K562 (cell line): Measurements from ENCODE around the gene RAD21L1. TPM values are rescaled to one million over a fixed set of nuclear protein-coding genes. Genes with fewer than 3 reads are reported as not detected.

Experiments
- ADNP ChIP-seq: fragments of 200-800 bp; sonication (Bioruptor generic); IDR thresholded peaks from 2 replicates; pipeline ENCODE4 v1.6.1; 2016; ENCODE audit warnings: missing genetic modification characterization, missing compliant biosample characterization
- ATF2 ChIP-seq: sonication (generic); formaldehyde crosslinking; IDR thresholded peaks from 2 replicates; pipeline ENCODE4 v1.8.1; 2022; ENCODE audit warnings: missing genetic modification reagents
- BCOR ChIP-seq: fragments of 450-650 bp; IDR thresholded peaks from 2 replicates; pipeline ENCODE4 v1.6.1; 2016
- CBX8 ChIP-seq: fragments of 200-600 bp; sonication (generic); IDR thresholded peaks from 2 replicates; pipeline ENCODE4 v1.6.1; 2012; ENCODE audit warnings: borderline replicate concordance, mixed run types, low read depth, mild to moderate bottlenecking, moderate library complexity, mixed read lengths, low read length, control low read depth, inconsistent platforms; ENCODE audit not compliant: poor library complexity, severe bottlenecking; ENCODE audit errors: extremely low read depth
- CXXC5 ChIP-seq: fragments of 250-450 bp; sonication (Bioruptor Pico); IDR thresholded peaks from 2 replicates; pipeline ENCODE4 v1.8.0; 2022; ENCODE audit warnings: inconsistent platforms, mild to moderate bottlenecking, moderate library complexity
- HMGXB4 ChIP-seq: sonication (generic); formaldehyde crosslinking; IDR thresholded peaks from 2 replicates; pipeline ENCODE4 v1.8.1; 2023; ENCODE audit warnings: mild to moderate bottlenecking, missing genetic modification reagents
- LARP7 ChIP-seq: fragments of 450-650 bp; IDR thresholded peaks from 2 replicates; pipeline ENCODE4 v1.6.1; 2016
- LCOR ChIP-seq: sonication (generic); formaldehyde crosslinking; IDR thresholded peaks from 2 replicates; pipeline ENCODE4 v1.8.0; 2022; ENCODE audit warnings: mild to moderate bottlenecking, missing genetic modification reagents
- LEF1 ChIP-seq: fragments of 450-650 bp; IDR thresholded peaks from 2 replicates; pipeline ENCODE4 v1.6.1; 2016; ENCODE audit warnings: mild to moderate bottlenecking
- MBD2 ChIP-seq: sonication (generic); IDR thresholded peaks from 2 replicates; pipeline ENCODE4 v1.6.1; 2016; ENCODE audit warnings: low read depth, borderline replicate concordance
- MTA1 ChIP-seq: fragments of 450-650 bp; IDR thresholded peaks from 2 replicates; pipeline ENCODE4 v1.6.1; 2017; ENCODE audit warnings: borderline replicate concordance
- MYBL2 ChIP-seq, 2 experiments: fragments of 450-650 bp in 1 of 2; sonication (generic) in 1 of 2; formaldehyde crosslinking in 1 of 2; IDR thresholded peaks; 2 replicates each; pipeline versions ENCODE4 v1.6.1 to v1.8.1; 2017 to 2022; ENCODE audit warnings: borderline replicate concordance in 1 of 2, inconsistent platforms in 1 of 2, low read depth in 1 of 2, mild to moderate bottlenecking in 1 of 2, missing genetic modification reagents in 1 of 2, moderate library complexity in 1 of 2
- PHB2 ChIP-seq: fragments of 450-650 bp; IDR thresholded peaks from 2 replicates; pipeline ENCODE4 v1.6.1; 2017; ENCODE audit warnings: low read depth
- SAP30 ChIP-seq: fragments of 200-600 bp; sonication (generic); IDR thresholded peaks from 2 replicates; pipeline ENCODE4 v1.6.1; 2012; ENCODE audit warnings: borderline replicate concordance, low read depth, mild to moderate bottlenecking, moderate library complexity, low read length, control low read depth, inconsistent platforms; ENCODE audit not compliant: insufficient read depth, poor library complexity, severe bottlenecking
- ZBTB2 ChIP-seq: fragments of 450-650 bp; IDR thresholded peaks from 2 replicates; pipeline ENCODE4 v1.6.1; 2016; ENCODE audit warnings: antibody characterized with exemption
- ZBTB26 ChIP-seq: fragments of 450-650 bp; formaldehyde crosslinking; IDR thresholded peaks from 2 replicates; pipeline ENCODE4 v1.4.0; 2022; ENCODE audit warnings: missing genetic modification characterization
- ZBTB5 ChIP-seq: fragments of 450-650 bp; IDR thresholded peaks from 2 replicates; pipeline ENCODE4 v1.6.1; 2017; ENCODE audit warnings: antibody characterized with exemption
- ZFP1 ChIP-seq: fragments of 450-650 bp; formaldehyde crosslinking; IDR thresholded peaks from 2 replicates; pipeline ENCODE4 v1.4.0; 2020; ENCODE audit warnings: mild to moderate bottlenecking, mixed read lengths
- ZNF134 ChIP-seq: fragments of 250-450 bp; sonication (Bioruptor Pico); conservative IDR thresholded peaks from 2 replicates; pipeline ENCODE4 v1.4.0; 2020
- ZNF212 ChIP-seq: fragments of 450-650 bp; formaldehyde crosslinking; IDR thresholded peaks from 2 replicates; pipeline ENCODE4 v1.4.0; 2020; ENCODE audit warnings: mild to moderate bottlenecking
- ZNF316 ChIP-seq: fragments of 450-650 bp; IDR thresholded peaks from 2 replicates; pipeline ENCODE4 v1.6.1; 2016
- ZNF707 ChIP-seq: fragments of 250-450 bp; sonication (Bioruptor Pico); conservative IDR thresholded peaks from 2 replicates; pipeline ENCODE4 v1.8.0; 2022; ENCODE audit warnings: inconsistent platforms, mild to moderate bottlenecking, moderate library complexity
- polyA plus RNA-seq, 8 experiments: library from polyadenylated mRNA; depleted of rRNA in 4 of 8; stranded (reverse) in 5 of 8; unstranded in 3 of 8; fragments of >200 nt; fragmentation: Nextera tagmentation in 2 of 8; fragmentation: Illumina TruSeq in 1 of 8; extraction: Ambion mirVana in 2 of 8; extraction: Trizol in 1 of 8; gene quantifications; 2 replicates each; pipeline versions ENCODE4 v1.2.1 to v1.2.3, GENCODE V29; 2011 to 2014; ENCODE audit warnings: inconsistent platforms in 1 of 8, missing spikeins in 1 of 8
- total RNA-seq, 7 experiments: library from RNA; depleted of rRNA in 6 of 7; stranded (reverse); fragments of >200 nt in 6 of 7; fragmentation: Illumina TruSeq in 2 of 7; extraction: Trizol in 2 of 7; gene quantifications; 2 replicates each; pipeline versions ENCODE4 v1.2.1 to v1.2.3, GENCODE V29; 2011 to 2021; ENCODE audit warnings: low replicate concordance in 1 of 7

The RAD21L1 gene
- total and polyA plus RNA-seq, 9 of the 15 experiments (the other 6 are each of a cell fraction or from before 2014, with no cell fraction given), result 0.17 to 1.7 (median 0.45) TPM; not detected in 1

- TF ChIP-seq HMGXB4 (no peak), MBD2 (no peak), ZBTB2 (peak; percentile 42; the same call in 1 of the 2 replicates), ZNF707 (no peak), ZNF212 (CRISPR knock-in tag) (no peak), PHB2 (0 out of 2 replicates have a peak, but pooled peaks have one; percentile 30), ZNF134 (CRISPR knock-in tag) (no peak), ADNP (tag) (peak; percentile 47; the same call in 1 of the 2 replicates), LARP7 (peak; percentile 96), ATF2 (CRISPR knock-in tag) (no peak), LEF1 (0 out of 2 replicates have a peak, but pooled peaks have one; percentile 8), ZBTB26 (peak; percentile 87; the same call in 1 of the 2 replicates), BCOR (peak; percentile 38; the same call in 1 of the 2 replicates), CXXC5 (CRISPR knock-in tag) (no peak), MYBL2 (IDR thresholded peaks at IDR 0.05; ENCODE audit: low read depth) (peak; percentile 24; the same call in 1 of the 2 replicates), MYBL2 (CRISPR knock-in tag; IDR thresholded peaks at IDR 0.05; ENCODE audit: borderline replicate concordance) (no peak), MTA1 (0 out of 2 replicates have a peak, but pooled peaks have one; percentile 21), CBX8 (no peak), LCOR (CRISPR knock-in tag) (no peak), SAP30 (no peak), ZFP1 (no peak), ZNF316 (0 out of 2 replicates have a peak, but pooled peaks have one; percentile 9), ZBTB5 (peak; percentile 71; the same call in 1 of the 2 replicates)
Measured at GRCh38 chr20:1188347-1188746, 37.5 kb upstream of the RAD21L1 start (continued).
